Femur (tissue), 1 donor: ENCODE results near the gene HCFC1.

ENCODE experiments used
- DNase-seq: peaks from one replicate; pipeline ENCODE4 v3.0.0-alpha.2; 2017

The HCFC1 gene

DNA sequence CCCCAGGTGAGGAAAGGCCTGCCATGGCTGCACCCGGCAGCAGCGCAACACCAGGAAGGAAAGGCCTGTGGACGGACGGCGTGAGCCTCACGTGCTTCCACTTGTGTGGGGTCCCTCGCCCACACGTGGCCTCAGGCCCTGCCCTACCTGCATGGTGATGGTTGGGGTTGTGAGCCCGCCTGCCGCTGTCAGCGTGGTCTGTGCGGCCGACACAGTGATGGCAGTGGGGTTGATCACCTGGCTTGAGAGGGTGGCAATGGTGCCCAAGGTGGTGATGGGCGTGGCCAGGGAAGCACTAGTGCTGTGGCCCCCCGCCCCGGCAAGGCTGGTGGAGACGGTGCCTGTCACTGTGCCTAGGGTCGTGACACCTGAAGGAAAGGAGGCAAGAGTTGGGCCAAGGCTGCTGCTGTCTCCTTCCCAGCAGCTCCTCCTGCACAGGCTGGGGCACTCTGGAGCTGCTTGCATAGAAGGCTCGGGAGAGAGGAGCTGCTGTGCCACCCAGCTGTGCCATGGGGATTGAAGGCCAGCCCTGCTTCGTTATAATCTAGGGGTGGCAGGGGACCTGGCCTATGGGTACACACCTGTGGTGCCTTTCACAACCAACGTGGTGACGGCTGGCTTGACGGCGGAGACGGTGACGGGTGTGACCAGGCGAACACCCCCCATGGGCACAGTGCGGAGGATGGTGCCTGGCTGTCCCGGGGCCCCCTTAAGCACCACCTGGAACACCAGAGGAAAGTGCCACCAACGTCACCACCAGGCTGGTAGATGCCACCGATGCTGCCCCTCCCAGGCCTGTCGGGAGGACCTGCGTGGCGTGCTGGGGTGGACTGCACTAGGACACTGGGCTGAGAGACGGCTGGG lies 15.3 kb downstream of the HCFC1 start:
- no peak for DNase-seq

DNA sequence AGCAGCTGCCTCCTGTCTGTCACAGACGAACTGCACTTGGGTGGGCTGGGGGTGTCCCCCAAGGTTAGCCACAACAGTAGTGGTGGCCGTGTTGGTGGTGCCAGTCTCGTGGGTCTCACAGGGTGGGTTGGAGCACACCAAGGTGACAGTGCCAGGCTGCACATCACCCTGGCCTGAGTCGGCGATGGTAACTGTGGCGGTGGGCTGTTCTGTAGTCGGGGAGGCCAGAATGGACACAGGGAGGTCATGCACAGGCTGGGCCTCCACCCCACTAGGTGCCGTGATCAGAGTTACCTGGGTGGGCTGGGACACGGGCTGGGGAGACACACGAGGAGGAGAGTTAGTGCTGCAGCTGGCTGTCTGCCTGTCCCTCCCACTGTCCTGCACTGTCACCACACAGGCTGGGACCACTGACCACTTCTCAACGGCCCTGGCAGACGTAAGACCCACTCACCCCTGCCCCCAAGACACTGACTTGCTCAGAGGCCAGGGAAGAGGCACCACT lies 16.3 kb downstream of the HCFC1 start:
- DNase-seq, result no peak

DNA sequence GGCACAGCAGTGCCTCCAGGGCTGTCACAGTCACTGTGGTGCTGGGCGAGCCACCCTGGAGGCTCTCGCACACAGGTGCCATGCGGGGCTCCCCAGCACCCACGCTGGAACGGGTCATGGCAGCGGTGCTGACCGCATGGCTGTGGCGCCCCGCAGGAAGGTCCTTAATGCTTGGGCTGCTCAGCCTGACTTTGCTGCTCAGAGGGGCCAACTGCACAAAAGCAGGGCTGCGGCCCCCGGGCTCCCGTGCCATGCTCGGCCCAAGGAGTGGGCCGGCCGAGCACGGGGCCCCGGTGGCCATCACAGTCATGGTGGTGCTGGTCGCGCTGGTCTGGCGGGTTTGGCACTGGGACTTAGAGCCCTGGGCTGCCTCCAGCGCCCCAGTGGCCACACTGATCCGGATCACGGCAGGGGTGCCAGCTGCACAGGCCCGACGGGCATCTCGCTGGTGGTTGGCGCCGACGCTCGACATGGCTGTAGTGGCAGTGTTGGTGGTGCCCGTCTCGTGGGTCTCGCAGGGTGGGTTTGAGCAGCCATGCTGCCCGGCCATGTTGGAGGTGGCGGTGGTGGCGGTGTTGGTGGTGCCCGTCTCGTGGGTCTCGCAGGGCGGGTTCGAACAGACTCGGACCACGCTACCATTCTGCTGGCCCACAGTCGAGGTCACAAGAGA lies 16.9 kb downstream of the HCFC1 start:
- DNase-seq, result no peak

DNA sequence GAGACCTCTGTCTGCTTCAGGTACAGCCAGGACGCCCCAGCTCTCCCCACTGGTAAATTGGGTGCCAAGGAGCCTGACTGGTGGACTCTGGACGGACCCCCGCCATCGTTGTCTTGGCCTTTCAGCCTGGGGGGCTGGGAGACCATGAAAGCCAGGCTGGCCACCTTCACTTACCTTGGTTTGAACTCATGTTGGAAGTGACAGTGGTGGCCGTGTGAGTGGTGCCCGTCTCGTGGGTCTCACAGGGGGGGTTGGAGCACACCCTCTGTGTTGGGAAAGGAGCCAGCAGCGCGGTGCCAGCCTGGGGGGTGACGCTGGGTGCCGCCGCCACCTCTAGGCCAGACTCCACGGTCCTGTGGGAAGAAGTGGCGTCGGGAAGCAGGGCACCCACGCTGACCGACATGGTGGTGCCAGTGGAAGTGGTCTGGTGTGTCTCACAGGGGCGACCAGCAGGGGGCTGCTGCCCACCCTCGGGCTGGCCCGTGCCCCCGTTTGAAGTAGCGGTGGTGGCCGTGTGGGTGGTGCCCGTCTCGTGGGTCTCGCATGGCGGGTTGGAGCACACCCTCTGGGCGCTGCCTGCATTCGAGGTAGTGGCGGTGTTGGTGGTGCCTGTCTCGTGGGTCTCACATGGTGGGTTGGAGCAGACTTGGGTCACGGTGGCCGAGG lies 17.6 kb downstream of the HCFC1 start:
- no peak for DNase-seq

DNA sequence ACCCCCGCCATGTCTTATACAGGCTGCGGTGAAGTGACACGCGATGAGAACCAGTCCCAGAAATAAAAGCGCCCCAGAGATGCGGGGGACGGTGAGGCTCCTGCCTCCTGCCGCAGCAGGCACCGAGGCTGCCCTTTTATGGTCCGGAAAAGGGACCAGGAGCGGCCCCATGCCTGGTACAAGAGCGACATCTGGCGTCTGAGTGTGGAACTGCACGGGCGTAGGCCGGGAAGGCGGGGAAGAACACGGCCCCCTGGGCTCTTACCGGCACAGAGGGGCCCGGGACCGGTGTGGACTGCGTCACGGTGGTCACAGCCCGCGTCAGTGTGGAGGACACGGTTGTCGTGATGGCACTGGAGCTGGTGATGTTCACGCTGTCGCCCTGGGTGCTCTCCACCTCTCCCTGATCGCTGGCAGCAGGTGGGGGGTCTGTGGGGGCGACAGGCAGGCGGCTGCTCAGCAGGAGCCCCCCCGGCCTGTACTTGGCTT lies 18.2 kb downstream of the HCFC1 start:
- peak; percentile 82 for DNase-seq

DNA sequence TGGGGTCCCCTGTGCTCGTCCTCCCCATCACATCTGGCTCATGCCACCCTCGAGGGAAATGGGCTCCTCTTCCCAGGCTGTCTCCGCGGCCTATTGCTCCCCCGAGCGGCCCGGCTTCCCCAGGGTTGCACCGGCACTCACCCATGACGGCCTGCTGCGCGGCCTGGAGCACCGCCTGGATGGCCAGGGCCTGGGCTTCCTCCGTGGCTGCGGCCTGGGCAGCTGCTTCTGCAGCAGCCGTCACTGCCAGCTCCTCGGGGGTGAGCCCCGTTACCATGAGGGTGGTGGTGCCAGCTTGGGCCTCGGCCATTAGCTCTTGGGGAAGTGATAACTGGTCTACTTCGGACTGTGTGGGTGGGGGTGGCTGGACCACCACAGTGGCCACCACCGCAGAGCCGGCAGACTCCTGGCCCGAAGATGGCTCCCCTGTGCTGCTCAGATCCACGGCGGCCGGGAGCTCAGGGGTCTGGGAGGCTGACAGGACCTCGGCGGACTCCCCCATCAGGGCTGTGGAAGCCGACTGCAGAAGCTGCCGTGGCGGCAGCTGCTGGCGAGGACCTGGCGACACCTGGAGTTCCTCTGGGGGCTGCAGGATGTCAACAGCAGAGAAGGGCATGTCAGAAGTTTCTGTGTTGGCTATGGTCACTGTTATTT lies 19.1 kb downstream of the HCFC1 start:
- no peak for DNase-seq

DNA sequence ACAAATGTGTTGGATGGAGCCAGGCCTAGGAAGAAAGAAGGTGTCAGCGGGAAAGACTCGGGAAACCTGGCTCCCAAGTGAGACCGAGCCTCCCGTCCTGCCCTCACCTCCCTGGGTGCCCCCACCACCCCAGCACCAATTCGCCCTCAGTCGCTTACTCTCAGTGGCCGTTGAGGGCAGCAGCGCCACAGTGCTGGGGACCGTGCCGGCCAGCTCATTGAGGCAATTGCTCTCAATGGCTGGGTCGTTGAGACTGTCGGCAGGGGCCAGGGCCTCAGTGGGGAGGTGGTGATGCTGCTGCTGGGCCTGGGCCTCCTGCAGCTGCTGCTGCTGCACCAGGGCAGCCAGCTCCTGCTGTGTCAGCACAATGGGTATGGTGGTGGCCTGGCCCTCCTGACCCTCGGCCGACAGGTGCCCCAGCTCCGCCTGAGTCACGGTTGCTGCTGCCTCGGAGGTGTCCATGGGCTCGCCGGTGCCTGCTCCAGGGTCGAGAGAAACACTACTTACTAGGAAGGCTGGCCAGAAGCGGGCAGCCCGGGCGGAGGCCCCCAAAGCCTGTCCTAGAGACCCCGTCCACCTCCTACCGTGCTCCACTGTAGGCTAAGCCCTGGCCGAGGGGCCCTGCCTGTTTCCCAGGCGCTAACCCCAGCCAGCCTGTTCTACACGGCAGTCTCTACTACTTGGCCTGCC lies 19.8 kb downstream of the HCFC1 start:
- no peak for DNase-seq

DNA sequence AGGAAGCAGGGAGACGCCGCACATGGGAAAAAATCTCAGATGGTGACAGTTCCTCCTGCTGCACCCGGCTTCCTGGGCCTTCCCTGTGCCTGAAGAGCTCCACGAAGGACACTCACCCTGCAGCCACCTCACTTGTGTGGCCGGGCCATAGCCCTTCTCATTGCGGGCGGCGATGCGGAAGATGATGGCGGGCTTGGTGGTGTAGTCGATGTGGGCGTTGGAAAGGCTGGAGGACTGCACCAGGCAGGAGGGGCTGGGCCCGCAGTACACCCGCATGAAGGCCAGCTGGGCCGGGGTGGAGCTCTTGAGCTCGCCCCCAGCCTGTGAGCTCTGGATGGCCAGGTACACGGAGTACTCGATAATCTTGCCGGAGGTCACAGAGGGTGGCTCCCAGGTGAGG lies 21.5 kb downstream of the HCFC1 start:
- no peak for DNase-seq

DNA sequence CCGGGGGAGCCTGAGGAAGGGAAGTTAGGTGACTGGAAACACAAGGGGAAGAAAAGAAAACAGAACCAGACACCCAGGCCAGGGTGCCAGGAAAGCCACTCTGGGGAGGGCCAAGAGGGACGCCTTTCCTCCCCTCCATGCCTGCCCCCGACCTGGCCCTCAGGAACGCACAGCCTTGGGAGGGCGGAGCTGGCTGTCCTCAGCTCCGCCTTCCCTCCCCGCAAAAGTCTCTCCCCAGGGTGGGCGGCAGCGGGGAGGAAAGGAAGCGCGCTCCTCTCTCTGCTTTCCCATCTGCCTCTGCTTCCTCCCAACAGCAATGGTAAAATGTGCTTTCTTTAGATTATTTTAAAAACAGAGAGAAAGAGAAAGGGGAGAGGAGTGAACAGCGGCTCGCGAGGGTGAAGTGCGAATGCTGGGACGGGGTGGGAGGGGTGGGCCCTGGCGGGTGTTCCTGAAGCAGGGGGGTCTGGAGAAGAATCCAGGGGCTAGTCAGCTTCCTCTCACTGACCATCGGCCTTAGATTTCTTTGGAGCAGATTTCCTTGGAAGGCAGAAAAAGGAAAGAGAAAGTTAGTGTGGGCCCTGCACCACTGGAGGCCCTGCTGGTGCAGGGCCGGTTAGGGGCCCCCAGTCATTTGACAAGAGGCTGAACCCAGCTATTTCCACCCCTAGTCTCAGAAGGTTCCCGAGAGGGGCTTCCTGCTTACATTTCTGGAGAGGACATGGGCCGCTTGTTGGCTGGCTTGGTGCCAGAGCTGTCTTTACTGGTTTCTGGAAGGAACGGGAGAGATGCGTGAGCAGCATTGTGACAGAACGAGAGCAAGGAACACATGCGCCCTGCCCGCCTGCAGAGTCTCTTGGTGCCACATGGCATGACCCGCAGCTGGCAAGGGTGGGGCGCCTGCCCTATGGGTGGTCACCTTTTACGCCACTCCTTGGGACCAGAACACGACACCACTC lies 22.5 kb downstream of the HCFC1 start:
- no peak for DNase-seq

DNA sequence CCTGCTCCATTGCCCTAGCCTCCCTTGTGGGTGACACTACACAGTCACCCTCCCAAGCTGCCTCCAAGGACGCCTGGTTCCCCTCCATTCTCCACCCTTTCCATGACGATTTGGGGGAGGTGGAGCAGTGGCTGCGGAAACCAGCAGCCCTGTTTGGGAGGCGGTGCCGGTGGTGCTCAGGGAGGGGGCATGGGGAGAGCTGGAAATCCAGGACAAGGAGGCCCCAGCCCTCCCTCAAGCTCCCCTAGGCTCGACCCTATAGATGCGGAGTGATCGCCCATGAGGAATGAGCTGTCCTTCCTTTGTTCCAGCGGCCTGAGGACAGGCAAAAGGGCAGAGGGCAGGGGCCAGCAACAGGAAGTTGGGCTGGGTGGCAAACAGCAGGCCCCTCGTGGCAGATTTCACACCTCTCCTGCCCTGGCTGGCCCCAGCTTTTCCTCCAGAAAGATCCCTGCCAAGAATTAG lies 23.6 kb downstream of the HCFC1 start:
- DNase-seq, result no peak

DNA sequence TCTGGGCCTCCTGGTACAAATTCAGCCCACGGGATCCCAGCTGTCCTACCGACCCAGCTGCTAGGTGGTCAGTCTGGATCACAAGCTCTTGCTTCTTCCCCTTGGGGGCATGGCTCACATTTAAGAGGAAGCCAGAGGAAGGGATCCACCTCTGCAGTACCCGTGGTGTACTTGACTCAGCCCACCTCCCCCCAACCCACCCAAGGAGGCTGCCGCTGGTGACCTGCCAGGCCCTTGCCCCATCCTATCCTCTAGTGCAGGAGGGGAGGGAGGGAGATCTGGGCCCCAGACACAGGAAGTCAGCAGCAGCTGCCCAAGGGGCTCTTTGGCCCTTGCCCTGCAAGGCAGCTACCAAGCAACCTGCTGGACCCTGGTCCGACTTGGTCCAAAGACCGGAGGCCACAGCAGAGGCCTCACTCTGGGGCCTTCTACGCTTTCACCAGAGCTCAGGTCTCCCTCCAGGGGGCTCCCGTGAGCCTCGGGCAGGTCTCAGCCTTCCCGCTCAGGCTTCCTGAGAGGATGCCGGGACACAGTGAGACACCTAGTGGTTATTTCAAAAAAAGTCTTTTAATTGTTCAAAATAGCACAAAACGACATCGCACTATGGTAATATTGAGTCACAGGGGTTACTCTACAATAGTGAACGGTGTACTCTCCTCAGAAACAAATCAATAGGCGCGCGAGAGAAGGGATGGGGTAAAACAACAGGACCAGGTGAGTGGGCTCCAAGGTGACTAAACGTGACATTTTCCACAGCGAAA lies 24.4 kb downstream of the HCFC1 start:
- DNase-seq, result peak; percentile 73

DNA sequence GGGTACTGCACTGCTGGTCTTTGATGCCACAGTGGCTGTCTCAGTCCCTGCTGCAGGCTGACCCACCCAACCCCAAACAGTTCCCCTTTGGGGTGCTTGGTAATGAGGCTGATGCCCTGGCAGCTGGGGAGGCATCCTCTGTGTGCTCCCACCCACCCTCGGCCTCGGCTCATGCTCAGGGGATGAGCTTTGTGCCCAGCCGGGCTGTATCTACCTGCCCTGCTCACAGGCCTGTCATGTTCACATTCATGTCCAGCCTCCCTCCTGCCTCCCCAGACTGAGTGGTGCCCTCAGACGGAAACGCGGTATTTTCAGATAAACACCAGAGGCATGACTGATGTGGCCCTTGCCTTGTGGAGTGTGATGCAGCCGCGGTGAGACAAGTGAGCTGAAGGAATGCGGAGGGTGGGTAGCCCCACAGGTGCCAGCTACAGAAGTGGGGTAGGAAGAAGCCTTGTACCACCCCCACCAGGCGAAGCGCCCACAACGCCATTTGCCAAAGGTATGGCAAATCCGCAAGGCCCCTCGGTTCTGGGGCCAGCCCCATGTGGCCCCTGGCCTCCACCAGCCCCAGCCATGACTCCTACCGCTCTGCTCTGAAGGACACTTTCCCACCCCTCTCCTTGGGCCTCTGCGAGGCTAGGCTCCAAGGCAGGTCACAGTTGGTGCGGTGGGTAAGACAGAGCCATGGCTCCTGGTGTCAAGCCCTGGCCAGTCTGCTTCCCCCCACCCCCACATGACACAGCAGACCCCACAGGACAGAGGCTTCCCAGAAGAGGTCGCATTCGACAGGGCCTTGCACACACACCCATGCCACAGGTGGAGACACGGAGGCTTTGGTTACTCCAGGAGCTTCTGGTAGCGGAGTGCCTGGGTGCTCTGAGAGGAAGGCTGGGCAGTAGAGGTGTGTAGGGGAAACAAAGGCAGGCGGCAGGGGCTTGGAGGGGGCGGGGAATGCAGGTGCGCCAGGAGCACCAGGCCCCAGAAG lies 25.4 kb downstream of the HCFC1 start:
- DNase-seq, result no peak

DNA sequence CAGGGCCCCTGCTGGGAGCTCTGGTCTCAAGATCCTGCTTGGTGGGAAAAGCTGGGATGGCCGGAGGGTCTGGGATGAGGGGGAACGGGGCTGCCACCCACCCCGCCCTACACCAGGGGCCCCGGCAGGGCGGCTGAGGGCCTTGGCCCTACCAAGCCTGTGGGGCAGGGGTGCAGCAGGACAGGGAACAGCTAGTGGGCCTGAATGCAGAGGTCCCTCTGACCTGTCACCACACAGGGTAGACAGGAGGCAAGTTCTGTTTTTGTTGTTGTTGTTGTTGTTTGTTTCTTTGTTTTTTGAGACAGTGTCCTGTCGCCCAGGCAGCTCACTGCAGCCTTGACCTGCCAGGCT lies 26.8 kb downstream of the HCFC1 start:
- DNase-seq, result no peak

DNA sequence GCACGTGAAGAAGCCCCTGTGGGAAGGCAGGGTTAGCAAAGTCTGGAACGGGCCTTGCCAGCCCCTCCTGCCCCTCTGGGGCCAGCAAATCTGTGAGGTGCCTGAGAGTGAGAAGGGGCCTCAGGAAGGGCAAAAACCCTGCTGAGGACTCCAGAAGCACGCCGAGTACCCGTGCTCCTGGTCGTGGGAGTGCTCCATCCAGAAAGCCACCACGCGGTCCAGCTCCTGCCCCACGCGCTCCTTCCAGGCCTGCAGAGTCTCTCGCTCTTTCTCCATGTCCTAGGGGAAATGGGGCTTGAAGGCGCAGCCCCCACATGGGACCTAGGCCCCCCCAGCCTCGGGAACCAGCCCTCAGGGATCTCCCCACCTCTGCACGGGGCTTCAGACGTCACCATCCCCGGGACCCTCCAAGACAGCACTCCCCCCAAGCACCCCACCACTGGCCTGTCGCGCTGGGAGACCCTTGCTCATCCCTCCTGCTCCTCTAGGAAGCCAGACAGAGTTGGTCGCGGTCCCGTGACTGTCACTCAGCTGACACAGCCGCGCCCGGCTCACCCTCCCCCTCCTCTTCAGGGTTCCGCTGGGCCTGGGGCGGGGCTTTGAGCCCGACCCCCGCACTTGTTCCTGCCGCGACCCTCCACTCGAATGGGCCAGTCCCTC lies 27.3 kb downstream of the HCFC1 start, which contains the start of gene RENBP:
RENBP (minus strand) TSS at position 504 of the 660 bp plus-strand sequence; CDS start at position 471, 33 bp downstream.
- no peak for DNase-seq

DNA sequence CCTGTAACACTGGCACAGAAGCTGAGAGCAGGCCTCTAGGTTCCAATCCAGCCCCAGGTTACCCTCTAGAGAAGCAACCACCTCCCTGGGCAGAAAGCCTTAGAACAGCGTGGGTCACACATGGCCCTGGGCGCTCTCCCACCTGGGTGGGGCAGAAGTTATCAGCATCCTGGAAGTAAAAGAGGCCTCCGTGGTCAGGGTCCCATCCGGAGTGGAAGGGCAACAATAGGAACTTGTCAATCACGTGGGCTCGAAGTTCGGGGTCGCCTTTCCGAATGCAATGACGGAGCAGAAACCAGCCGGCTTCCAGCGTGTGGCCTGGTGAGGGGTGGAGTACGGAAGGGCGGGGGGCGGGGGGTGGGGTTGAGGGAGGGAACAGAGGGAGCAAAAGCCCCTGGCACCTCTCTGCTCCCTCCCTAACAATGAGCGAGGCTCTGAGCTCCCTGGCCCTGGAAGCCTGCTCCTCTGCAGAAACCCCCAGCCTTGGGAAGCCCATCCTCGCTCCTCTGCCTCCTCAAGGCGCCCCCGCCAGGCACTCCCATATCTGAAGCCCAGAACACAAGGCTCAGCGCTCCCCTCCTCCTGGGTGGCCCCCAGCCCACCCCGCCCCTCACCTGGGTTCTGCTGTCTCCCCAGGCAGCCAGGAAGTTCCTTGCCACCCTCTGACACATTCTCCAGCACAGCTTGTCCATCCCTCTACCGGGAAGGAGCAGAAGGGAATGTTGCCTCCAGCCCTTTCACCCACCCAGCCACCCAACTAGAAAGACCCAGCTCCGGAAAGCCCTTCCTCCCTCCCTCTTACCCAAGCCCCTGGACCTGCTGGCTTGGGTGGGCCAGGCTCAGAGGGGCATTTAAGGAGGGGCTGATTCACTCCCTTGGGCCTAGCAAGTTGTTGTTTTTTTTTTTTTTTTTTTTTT lies 30.0 kb downstream of the HCFC1 start:
- no peak for DNase-seq

DNA sequence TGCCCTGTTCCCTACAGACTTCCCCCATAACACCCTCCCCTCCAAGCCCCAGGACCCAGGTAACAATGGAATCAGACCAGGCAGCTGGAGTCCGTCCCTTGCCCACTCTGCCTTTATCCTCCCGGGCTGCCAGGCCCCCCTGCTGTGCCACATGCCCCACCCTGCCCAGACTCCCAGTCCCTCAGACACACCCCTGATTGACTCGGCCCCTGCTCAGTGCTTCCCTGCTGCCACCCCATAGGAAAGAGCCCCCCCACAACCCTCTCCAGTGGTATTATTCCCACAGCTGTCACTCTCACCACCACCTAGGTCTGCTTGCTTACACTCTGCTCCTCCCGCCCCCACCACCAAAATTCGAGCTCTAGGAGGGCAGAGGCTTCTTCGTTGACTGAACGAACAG lies 32.0 kb downstream of the HCFC1 start:
- DNase-seq, result no peak

DNA sequence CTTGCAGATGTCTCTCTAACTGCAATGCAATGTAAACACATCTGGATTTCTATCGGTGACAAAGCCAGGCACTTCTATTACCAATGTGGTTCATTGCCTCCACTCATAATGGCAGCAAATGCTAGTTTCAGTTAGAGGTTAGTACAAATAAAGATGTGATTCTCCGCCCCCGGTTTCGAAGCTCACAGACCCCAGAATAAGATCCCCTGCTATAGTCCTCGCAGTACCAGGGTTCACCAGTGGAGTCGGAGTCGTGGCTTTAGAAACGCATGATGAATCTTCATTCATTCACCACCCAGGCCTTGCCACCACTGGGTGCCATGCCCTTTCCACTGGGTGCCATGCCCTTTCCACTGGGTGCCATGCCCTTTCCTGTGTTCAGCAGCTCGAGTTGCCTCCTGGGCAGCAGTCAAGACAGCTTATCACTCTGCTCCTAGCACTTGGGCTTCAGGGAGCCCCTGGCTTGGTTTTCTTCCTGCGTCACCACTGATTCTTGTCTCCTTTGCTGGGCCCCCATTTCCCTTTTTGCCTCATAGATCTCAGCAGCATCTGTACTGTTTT lies 33.3 kb downstream of the HCFC1 start:
- DNase-seq, result no peak
